Hippocampal formation (tissue), 2 donors: ENCODE data around the gene RNF43.

Experiments used
- DNase-seq, 2 donors: peaks; one replicate each; lab custom pipeline; 2025; lab: John Stamatoyannopoulos, UW

The RNF43 gene

GRCh38 chr17:58381124-58382035 lies 36.0 kb downstream of the RNF43 start:
- peak in 1 of 2 donors; percentile 11 for DNase-seq

- DNase-seq: no peak
These were observed 36.9 kb downstream of the RNF43 start for GRCh38 chr17:58380207-58381123.

- DNase-seq: no peak
These were observed 37.9 kb downstream of the RNF43 start for GRCh38 chr17:58379511-58379824.

- DNase-seq: no peak
These were observed 38.4 kb downstream of the RNF43 start for GRCh38 chr17:58378733-58379510.

DNA sequence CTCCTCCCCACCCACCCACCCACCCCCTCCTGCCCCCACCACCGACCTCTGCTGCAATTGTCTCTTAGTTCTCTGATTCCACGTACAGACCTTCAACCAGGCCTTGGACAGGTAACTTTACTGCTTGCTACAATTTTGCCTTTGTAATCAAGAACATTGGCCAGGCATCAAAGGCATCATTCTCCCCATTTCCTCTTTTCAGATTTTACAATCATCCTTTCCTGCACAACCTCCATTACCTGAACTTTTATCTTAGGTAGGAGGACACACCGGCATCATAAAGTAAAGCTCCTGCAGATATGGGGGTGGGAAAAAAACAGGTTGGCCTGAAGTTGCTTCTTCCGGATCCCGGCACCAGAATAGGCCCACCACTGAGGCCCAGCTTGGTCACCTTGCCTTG lies 39.7 kb downstream of the RNF43 start:
- DNase-seq: no peak

DNA sequence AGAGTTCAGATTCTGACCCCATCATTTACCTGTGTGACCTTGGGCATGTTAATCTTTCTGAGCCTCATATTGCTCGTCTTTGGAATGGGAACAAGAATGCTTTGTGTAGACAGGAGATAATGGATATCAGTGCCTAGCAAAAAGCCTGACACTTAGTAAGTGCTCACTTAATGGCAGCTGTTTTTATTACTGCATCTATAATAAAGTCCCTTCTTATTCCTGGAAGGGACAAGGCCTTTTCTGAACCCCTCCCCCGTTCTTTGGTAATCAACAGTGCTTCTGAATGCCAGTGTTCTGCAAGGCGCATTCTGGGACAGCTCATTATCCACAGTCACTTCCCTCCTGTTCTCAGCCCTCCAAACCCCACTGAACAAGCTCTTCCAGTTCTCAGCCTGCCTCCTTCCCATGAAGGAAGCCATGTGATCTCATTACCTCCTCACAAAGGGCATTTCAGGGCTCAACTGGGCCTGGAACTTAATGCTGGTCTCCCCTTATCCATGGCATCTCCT lies 40.2 kb downstream of the RNF43 start:
- no peak for DNase-seq

GRCh38 chr17:58376472-58377000 lies 40.8 kb downstream of the RNF43 start:
- no peak for DNase-seq

GRCh38 chr17:58375811-58376210 lies 41.5 kb downstream of the RNF43 start:
- no peak for DNase-seq

DNA sequence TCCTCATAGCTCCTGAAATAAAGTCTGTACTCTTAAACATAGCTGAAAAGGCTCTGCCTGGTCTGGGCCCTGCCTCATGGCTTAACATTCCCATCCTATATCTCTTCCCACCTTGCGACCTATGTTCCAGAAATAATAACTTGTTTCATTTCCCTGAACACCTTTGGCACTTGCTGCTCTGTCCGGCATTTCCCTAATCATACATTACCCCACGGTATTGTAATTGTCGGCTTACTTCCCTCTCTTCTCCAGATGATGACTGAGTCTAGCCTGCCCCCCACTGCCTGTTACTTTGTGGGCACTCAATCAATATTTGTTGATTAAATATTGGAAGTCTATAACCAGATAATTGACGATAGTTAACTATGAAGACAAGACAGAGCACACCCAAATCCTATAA lies 42.1 kb downstream of the RNF43 start:
- DNase-seq: no peak

GRCh38 chr17:58373923-58374322 lies 43.4 kb downstream of the RNF43 start:
- no peak for DNase-seq

DNA sequence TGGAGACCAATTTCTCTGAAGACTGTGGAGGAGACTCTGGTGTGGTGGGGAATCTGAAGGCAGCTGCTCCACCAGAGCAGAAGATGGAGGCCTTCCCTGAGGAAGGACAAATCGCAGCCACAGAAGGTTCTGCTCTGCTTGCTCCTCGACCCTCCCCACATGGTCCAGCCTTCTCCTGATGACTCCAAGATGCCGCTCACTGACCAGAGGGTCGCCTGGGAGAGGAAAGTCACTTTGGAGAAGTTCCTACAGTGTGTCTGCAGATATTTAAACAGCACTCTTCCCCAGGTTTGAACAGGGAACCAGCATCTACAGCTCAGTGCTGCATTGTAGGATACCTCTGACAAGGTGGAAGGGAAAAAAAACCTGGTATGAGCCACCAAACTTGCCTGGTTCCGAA lies 44.3 kb downstream of the RNF43 start:
- DNase-seq: no peak

- DNase-seq: no peak
These were observed 45.9 kb downstream of the RNF43 start for GRCh38 chr17:58371300-58371950.

GRCh38 chr17:58370716-58371115 lies 46.6 kb downstream of the RNF43 start:
- DNase-seq: no peak

GRCh38 chr17:58370309-58370708 lies 47.0 kb downstream of the RNF43 start:
- DNase-seq: no peak

GRCh38 chr17:58369214-58370031 lies 47.9 kb downstream of the RNF43 start:
- no peak for DNase-seq

- no peak for DNase-seq
These were observed 48.5 kb downstream of the RNF43 start for GRCh38 chr17:58368860-58369213.
